Middle frontal gyrus (tissue), 1 donor: ENCODE data around the gene PLVAP.

Experiments used
- DNase-seq: peaks from one replicate; pipeline ENCODE4 v3.0.0-alpha.2; 2015; ENCODE audit warnings: low spot score; ENCODE audit errors: extremely low spot score

PLVAP gene, protein sequence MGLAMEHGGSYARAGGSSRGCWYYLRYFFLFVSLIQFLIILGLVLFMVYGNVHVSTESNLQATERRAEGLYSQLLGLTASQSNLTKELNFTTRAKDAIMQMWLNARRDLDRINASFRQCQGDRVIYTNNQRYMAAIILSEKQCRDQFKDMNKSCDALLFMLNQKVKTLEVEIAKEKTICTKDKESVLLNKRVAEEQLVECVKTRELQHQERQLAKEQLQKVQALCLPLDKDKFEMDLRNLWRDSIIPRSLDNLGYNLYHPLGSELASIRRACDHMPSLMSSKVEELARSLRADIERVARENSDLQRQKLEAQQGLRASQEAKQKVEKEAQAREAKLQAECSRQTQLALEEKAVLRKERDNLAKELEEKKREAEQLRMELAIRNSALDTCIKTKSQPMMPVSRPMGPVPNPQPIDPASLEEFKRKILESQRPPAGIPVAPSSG

DNA sequence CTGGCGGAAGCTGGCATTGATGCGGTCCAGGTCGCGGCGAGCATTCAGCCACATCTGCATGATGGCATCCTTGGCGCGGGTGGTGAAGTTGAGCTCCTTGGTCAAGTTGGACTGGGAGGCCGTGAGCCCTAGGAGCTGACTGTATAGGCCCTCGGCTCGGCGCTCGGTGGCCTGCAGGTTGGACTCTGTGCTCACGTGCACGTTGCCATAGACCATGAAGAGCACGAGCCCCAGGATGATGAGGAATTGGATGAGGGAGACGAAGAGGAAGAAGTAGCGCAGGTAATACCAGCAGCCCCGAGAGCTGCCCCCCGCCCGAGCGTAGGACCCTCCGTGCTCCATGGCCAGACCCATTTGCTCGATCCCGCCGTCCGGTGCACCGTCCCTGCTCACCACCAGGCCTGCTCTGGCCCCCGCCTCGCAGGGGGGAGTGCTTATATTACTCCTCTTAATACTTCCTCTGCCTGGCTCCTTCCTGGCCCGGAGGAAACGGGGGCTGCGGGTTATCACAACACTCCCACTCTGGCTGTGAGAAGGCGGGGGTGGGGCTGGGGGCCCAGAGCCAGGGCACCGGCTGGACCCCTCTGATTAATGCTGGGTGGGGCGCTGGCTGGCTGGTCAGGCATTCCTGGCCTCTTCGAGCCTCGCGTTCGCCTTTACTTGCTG is at the start of gene PLVAP:
TSS of gene PLVAP (minus strand) at position 408 of the 666 bp plus-strand sequence. CDS start at position 354, 54 bp downstream.
- DNase-seq, result no peak

GRCh38 chr19:17424743-17425365 is 47.7 kb upstream of the PLVAP start:
- DNase-seq, result no peak

DNA sequence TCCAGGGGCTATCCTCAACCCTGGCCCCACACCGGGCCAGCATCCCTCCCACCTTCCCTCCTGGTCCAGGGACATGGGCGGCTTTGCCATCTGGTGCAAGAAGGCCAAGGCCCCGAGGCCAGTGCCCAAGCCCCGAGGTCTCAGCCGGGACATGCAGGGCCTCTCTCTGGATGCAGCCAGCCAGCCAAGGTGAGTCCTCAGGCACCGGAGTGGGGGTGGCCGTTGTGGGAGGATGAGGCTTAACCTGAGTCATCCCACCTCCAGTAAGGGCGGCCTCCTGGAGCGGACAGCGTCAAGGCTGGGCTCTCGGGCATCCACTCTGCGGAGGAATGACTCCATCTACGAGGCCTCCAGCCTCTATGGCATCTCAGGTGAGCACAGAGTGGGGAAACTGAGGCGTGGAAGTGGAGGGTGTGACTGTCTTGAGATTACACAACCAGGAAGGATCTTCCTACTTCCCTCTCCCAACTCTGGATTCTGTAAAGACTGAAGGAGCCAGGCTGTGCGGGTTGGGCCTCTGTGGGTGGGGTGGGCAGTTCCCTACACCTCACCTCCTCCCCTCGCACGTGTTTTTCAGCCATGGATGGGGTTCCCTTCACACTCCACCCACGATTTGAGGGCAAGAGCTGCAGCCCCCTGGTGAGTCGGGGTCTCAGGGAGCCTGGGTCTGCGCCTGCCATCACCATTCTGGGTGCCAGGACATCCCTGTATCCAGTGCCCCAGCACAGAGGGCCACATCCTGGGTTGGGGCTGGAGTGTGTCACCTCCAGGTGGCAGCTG is 46.5 kb upstream of the PLVAP start:
- no peak for DNase-seq

DNA sequence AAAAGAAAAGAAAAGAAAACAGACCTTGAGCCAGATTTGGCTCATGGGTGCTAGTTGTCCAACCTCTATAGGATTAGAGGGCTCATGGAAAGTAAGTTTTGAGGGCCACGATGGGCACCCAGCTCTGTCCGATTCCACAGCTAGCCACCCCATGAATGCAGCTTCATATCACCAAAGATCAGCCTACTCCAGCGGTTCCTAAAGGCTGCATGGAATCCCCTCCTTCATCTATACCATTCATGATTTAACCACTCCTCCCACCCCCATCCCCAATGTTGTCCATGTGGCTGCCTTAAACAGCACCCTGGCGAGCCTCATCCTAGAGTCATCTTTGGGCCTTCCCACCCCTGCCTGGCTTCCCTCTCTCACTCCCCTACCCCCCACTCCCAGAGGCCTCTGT is 44.8 kb upstream of the PLVAP start:
- no peak for DNase-seq

GRCh38 chr19:17420475-17420924 is 43.4 kb upstream of the PLVAP start:
- DNase-seq, result no peak

DNA sequence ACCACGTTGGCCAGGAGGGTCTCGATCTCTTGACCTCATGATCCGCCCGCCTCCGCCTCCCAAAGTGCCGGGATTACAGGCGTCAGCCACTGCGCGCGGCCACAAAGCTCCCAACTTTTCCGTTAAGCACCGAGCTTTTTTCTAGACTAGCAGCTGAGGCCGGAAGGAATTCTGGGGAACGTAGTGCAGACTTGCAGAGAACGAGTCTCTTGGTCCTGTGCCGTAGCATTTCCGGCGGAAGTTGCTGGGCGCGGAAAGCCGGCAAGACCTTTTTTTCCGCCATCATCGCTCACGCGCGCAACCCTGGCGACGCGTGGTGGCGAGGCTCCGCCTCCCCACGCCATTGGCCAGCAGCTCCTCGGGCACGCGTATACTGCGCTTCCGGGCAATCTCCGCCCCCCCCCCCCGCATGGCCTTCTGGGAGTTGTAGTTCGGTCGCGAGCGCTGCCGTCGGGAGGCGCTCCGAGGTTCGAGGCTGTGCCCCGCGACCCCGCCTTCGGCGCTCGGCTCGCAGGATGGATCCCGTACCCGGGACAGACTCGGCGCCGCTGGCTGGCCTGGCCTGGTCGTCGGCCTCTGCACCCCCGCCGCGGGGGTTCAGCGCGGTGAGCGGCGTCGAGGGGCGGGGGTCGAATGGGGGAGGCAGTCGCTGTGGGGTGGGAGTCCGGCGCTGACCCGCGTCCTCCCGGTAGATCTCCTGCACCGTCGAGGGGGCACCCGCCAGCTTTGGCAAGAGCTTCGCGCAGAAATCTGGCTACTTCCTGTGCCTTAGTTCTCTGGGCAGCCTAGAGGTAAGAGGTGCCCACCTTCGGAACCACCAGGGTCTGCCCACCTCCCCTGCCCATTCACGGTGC is 42.7 kb upstream of the PLVAP start, which contains the start of gene MVB12A:
TSS of gene MVB12A (plus strand) at position 427 of the 854 bp plus-strand sequence. CDS start at position 516, 89 bp downstream.
- DNase-seq, result peak; percentile 97

DNA sequence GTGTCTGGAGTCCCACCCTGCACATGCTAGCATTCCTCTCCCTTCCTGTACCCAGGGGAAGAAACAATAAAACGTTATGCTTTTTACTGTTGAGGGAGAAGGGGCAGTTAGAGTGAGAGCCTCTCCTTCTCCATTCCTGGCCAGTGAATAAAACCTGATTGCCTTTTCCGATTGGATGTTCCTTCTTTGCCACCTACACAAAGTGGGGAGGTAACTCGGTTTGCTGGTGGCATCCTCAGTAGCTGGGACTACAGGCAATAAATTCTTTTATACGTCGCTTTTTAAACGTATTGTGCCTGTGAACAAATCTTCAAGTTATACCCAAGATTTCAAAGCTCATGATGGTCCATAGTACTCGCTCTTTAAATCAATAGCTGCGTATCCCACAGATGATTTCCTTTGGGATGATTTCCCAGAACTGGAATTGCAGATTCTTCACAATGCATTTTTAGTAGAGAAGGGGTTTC is 42.0 kb upstream of the PLVAP start:
- DNase-seq, result no peak

DNA sequence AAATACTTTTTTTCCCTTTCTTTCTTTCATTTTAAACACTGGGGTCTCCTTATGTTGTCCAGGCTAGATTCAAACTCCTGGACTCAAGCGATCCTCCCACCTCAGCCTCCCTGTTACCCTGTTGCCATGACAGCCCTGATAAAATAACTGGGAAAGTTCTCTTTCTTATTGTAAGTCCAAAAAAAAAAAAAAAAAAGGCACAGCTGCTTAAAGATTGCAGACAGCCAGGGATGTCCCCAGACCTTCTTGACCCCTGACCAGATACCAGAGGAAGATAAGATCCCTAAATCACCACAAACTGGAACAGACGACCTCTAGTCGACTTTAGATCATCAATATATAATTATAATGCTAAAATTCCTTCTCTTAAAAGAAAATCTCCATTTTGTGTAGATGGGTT is 41.6 kb upstream of the PLVAP start:
- no peak for DNase-seq

DNA sequence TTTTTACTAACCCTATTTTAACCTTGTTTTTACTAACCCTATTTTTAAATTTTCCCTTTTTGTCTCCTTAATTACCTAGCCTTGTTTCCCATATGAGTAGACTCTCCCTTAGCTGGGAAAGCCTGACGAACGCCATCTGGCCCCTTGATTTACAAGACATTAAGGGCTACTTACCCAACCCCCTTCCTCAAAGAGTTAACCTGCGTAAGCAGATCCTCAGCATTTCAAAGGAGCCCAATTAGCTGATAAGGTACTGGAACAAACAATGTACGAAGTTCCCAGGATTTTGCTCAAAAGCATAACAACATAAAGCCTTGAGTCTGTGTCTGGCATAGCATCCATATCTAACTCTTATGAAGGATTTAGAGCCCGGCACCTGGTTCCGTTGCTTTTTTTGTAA is 38.0 kb upstream of the PLVAP start:
- DNase-seq, result no peak

DNA sequence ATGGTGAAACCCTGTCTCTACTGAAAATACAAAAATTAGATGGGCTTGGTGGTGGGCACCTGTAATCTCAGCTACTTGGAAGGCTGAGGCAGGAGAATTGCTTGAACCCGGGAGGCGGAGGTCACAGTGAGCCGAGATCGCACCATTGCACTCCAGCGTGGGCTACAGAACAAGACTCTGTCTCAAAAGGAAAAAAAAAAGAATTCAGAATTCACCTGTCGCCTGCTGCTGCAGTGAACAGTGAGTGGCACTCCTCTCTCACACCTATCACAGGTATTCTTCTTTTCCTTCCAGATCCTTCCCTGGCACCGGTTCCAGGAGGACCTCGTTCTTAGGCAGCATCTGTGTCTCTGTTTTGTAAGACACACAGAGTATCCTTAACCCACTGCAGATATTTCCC is 37.0 kb upstream of the PLVAP start:
- no peak for DNase-seq

GRCh38 chr19:17411801-17412200 is 34.7 kb upstream of the PLVAP start:
- no peak for DNase-seq

GRCh38 chr19:17409990-17410389 is 32.8 kb upstream of the PLVAP start:
- DNase-seq, result no peak

DNA sequence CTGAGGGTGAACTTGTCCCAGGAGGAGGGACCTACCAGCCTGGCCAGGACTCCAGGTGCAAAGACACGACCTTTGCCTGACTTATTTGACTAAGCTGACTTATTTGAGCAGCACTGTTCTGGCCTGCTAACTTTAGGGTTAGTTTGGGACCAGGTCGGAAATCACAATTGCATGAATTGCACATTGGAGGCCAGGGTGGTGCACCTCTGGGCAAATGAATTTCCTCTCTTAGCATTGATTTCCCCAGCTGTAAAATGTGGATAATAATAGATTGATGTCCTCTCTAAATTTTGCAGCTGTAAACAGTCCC is 29.7 kb upstream of the PLVAP start:
- no peak for DNase-seq

- no peak for DNase-seq
Measured at GRCh38 chr19:17406046-17406886, 29.1 kb upstream of the PLVAP start.

DNA sequence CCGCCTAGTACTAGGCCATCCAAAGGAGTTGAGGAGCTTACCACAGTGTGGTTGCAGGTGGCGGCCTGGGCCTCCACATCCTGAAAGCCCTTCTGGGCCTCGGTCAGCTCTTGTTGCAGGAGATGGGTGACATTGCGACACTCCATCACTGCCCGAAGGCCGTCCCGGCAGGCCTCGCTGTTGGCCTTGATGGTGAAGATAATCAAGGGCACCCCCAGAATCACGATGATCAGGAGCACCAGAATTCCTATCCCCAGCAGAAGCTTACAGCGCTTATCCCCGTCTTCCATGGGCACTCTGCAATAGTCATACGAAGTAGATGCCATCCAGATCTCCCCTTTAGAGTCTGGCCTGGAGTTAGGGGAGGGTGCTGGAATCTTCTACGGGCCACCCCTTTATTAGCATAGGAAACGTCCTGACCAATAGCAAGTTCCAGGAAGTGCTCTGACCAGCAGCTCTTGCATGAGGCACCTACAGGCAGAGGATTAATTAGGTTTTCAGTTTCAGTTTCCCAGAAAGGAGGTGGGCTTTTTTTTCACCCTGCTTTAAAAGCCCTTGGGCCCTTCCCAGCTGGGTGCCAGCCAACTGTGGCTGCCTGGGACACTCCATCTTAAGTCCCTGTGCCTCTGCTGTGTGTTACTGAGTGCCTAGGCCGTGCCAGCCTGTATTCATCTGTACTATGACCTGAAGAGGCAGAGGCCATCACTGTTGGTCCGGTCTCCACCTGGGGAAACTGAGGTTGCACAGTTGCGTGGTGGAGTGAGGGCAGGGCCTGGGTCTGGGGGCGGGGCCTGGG is 28.3 kb upstream of the PLVAP start, which contains the start of gene BST2:
TSS of gene BST2 (minus strand) at position 381 of the 796 bp plus-strand sequence. CDS start at position 326, 55 bp downstream.
- DNase-seq, result no peak

DNA sequence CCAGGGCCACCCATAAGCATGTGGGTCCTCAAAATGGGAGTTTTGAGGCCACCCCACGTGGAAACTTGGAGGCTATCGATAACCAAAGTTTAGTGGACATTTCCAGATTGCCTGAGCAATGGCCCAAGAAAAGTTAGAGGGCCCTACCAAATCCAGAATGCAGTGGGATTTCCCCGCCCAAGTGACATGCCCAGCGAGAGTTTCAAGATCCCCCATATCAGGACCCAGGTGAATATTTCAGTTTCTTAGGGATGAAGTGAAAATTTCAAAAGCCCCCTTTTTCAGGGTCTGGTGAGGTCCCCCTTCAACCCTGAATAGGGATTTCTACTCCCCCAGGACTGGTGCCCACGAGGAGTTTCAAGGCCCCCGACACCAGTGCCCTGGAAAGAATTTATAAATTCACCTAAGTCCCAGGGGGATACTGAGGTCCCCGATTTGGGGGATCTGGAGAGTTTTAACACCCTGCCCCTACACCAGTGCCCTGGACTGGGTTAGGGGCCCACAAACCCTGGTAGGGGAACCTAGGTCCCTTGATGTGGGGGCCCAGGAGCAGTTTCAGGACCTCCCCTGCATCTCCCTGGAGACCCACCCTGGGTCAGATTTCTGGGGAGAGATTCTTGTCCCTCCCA is 27.6 kb upstream of the PLVAP start:
- DNase-seq, result no peak

- no peak for DNase-seq
Measured at GRCh38 chr19:17404015-17404414, 26.9 kb upstream of the PLVAP start.
